ENCODE data around the gene PPP6R3. TPM values are rescaled to one million over a fixed set of nuclear protein-coding genes. Genes with fewer than 3 reads are reported as not detected.

The PPP6R3 gene
- total and polyA plus RNA-seq, 2 of the 8 experiments (the other 6 are each of a cell fraction or from before 2014, with no cell fraction given), result 44.6 to 150 TPM

- TF ChIP-seq, protein P1, sequence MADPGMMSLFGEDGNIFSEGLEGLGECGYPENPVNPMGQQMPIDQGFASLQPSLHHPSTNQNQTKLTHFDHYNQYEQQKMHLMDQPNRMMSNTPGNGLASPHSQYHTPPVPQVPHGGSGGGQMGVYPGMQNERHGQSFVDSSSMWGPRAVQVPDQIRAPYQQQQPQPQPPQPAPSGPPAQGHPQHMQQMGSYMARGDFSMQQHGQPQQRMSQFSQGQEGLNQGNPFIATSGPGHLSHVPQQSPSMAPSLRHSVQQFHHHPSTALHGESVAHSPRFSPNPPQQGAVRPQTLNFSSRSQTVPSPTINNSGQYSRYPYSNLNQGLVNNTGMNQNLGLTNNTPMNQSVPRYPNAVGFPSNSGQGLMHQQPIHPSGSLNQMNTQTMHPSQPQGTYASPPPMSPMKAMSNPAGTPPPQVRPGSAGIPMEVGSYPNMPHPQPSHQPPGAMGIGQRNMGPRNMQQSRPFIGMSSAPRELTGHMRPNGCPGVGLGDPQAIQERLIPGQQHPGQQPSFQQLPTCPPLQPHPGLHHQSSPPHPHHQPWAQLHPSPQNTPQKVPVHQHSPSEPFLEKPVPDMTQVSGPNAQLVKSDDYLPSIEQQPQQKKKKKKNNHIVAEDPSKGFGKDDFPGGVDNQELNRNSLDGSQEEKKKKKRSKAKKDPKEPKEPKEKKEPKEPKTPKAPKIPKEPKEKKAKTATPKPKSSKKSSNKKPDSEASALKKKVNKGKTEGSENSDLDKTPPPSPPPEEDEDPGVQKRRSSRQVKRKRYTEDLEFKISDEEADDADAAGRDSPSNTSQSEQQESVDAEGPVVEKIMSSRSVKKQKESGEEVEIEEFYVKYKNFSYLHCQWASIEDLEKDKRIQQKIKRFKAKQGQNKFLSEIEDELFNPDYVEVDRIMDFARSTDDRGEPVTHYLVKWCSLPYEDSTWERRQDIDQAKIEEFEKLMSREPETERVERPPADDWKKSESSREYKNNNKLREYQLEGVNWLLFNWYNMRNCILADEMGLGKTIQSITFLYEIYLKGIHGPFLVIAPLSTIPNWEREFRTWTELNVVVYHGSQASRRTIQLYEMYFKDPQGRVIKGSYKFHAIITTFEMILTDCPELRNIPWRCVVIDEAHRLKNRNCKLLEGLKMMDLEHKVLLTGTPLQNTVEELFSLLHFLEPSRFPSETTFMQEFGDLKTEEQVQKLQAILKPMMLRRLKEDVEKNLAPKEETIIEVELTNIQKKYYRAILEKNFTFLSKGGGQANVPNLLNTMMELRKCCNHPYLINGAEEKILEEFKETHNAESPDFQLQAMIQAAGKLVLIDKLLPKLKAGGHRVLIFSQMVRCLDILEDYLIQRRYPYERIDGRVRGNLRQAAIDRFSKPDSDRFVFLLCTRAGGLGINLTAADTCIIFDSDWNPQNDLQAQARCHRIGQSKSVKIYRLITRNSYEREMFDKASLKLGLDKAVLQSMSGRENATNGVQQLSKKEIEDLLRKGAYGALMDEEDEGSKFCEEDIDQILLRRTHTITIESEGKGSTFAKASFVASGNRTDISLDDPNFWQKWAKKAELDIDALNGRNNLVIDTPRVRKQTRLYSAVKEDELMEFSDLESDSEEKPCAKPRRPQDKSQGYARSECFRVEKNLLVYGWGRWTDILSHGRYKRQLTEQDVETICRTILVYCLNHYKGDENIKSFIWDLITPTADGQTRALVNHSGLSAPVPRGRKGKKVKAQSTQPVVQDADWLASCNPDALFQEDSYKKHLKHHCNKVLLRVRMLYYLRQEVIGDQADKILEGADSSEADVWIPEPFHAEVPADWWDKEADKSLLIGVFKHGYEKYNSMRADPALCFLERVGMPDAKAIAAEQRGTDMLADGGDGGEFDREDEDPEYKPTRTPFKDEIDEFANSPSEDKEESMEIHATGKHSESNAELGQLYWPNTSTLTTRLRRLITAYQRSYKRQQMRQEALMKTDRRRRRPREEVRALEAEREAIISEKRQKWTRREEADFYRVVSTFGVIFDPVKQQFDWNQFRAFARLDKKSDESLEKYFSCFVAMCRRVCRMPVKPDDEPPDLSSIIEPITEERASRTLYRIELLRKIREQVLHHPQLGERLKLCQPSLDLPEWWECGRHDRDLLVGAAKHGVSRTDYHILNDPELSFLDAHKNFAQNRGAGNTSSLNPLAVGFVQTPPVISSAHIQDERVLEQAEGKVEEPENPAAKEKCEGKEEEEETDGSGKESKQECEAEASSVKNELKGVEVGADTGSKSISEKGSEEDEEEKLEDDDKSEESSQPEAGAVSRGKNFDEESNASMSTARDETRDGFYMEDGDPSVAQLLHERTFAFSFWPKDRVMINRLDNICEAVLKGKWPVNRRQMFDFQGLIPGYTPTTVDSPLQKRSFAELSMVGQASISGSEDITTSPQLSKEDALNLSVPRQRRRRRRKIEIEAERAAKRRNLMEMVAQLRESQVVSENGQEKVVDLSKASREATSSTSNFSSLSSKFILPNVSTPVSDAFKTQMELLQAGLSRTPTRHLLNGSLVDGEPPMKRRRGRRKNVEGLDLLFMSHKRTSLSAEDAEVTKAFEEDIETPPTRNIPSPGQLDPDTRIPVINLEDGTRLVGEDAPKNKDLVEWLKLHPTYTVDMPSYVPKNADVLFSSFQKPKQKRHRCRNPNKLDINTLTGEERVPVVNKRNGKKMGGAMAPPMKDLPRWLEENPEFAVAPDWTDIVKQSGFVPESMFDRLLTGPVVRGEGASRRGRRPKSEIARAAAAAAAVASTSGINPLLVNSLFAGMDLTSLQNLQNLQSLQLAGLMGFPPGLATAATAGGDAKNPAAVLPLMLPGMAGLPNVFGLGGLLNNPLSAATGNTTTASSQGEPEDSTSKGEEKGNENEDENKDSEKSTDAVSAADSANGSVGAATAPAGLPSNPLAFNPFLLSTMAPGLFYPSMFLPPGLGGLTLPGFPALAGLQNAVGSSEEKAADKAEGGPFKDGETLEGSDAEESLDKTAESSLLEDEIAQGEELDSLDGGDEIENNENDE (IDR thresholded peaks at IDR 0.05; ENCODE audit: insufficient replicate concordance, low read length), result no peak
- TF ChIP-seq SP1 (IDR thresholded peaks at IDR 0.05; ENCODE audit: low read depth, low read length), result no peak
- no peak for TF ChIP-seq PHF8 (conservative IDR thresholded peaks at IDR 0.05; ENCODE audit: low read depth, low read length)
- no peak for TF ChIP-seq POLR2A (IDR thresholded peaks at IDR 0.05; ENCODE audit: control extremely low read depth in 1 of 2, low read depth in 2 of 2, low read length in 2 of 2)
- no peak for TF ChIP-seq RFX5 (IDR thresholded peaks at IDR 0.05; ENCODE audit: borderline replicate concordance, low read depth, low read length)
- TF ChIP-seq HDAC2 (IDR thresholded peaks at IDR 0.05; ENCODE audit: borderline replicate concordance in 1 of 2, low read depth in 2 of 2, low read length in 2 of 2), result no peak
- TF ChIP-seq RXRA (IDR thresholded peaks at IDR 0.05; ENCODE audit: insufficient read depth, low read depth, low read length), result no peak
- TF ChIP-seq SUZ12 (IDR thresholded peaks at IDR 0.05; ENCODE audit: low read length), result no peak
- no peak for TF ChIP-seq NRF1 (IDR thresholded peaks at IDR 0.05; ENCODE audit: low read depth, low read length)
Observed at GRCh38 chr11:68473693-68474092, 13.1 kb downstream of the PPP6R3 start (continued).
